H1 (cell line): Measurements from ENCODE around the gene UTP20. TPM values are rescaled to one million over a fixed set of nuclear protein-coding genes. Genes with fewer than 3 reads are reported as not detected.

Source experiments
- CTCF ChIA-PET: fragments of 300-600 bp; sonication (Branson Sonifier 250); formaldehyde crosslinking; loops from one replicate; lab custom pipeline; 2021; ENCODE audit not compliant: partially characterized antibody; lab: Charles Lee
- POLR2A ChIA-PET: fragments of 300-600 bp; sonication (Branson Sonifier 250); formaldehyde crosslinking; loops from one replicate; lab custom pipeline; 2021; ENCODE audit warnings: inconsistent platforms; ENCODE audit not compliant: partially characterized antibody; lab: Charles Lee
- DNase-seq, 2 experiments: peaks; one replicate each; pipeline versions ENCODE4 v3.0.0 to v3.0.0-alpha.2; 2010 to 2022; ENCODE audit warnings: low spot score in 2 of 2, low read depth in 1 of 2, mixed read lengths in 1 of 2
- FAIRE-seq: peaks from 2 replicates; lab custom pipeline; 2011; peaks lifted over from hg19 to GRCh38; lab: Jason Lieb, UNC
- H2AFZ ChIP-seq: 2 replicates; pipeline ENCODE4 v1.8.1; 2012; ENCODE audit warnings: low read length, inconsistent platforms
- H2AK5ac ChIP-seq: 2 replicates; pipeline ENCODE4 v1.6.1; 2013; ENCODE audit warnings: low read depth, low read length
- H2BK120ac ChIP-seq: replicated peaks from 2 replicates; pipeline ENCODE3; 2013; ENCODE audit warnings: low read depth, low read length, inconsistent platforms
- H2BK12ac ChIP-seq: 2 replicates; pipeline ENCODE4 v1.6.1; 2013; ENCODE audit warnings: low read depth, low read length
- H2BK15ac ChIP-seq: 2 replicates; pipeline ENCODE4 v1.6.1; 2013; ENCODE audit warnings: low read length
- H2BK20ac ChIP-seq: 2 replicates; pipeline ENCODE4 v1.6.1; 2013; ENCODE audit warnings: low read length
- H2BK5ac ChIP-seq: 2 replicates; pipeline ENCODE4 v1.6.1; 2013; ENCODE audit warnings: low read depth, low read length
- H3K14ac ChIP-seq: 2 replicates; pipeline ENCODE4 v1.6.1; 2013; ENCODE audit warnings: inconsistent platforms; ENCODE audit not compliant: insufficient read length
- H3K18ac ChIP-seq: 2 replicates; pipeline ENCODE4 v1.6.1; 2013; ENCODE audit warnings: low read length; ENCODE audit errors: extremely low read depth
- H3K23ac ChIP-seq: 2 replicates; pipeline ENCODE4 v1.6.1; 2013; ENCODE audit warnings: inconsistent platforms; ENCODE audit not compliant: insufficient read length
- H3K23me2 ChIP-seq: 2 replicates; pipeline ENCODE4 v1.6.1; 2013; ENCODE audit warnings: low read depth, low read length
- H3K27ac ChIP-seq: 2 replicates; pipeline ENCODE4 v1.6.1; 2011; ENCODE audit warnings: low read depth, low read length, inconsistent platforms
- H3K27me3 ChIP-seq, 4 experiments: replicated peaks in 1 of 4; 1 replicate in 1 of 4; 2 replicates in 3 of 4; pipeline versions ENCODE4 v1.6.1 to v1.8.1; 2011 to 2013; ENCODE audit warnings: low read length in 3 of 4, mild to moderate bottlenecking in 3 of 4, inconsistent platforms in 2 of 4, mixed read lengths in 2 of 4, moderate library complexity in 1 of 4; ENCODE audit not compliant: control insufficient read depth in 3 of 4, insufficient read depth in 3 of 4; ENCODE audit errors: extremely low read depth in 1 of 4
- H3K36me3 ChIP-seq, 4 experiments: 2 replicates each; pipeline versions ENCODE4 v1.6.1 to v1.8.1; 2011 to 2013; ENCODE audit warnings: mild to moderate bottlenecking in 4 of 4, low read length in 3 of 4, moderate library complexity in 2 of 4, control low read depth in 1 of 4, inconsistent platforms in 1 of 4; ENCODE audit not compliant: insufficient read depth in 4 of 4, control insufficient read depth in 2 of 4
- H3K4ac ChIP-seq: replicated peaks from 2 replicates; pipeline ENCODE3; 2013; ENCODE audit warnings: low read length, low read depth, mixed read lengths, inconsistent platforms; ENCODE audit not compliant: insufficient read length
- H3K4me1 ChIP-seq, 4 experiments: replicated peaks in 1 of 4; 1 replicate in 1 of 4; 2 replicates in 3 of 4; pipeline versions ENCODE4 v1.6.1 to v1.8.1; 2011 to 2013; ENCODE audit warnings: low read length in 3 of 4, inconsistent platforms in 2 of 4, mixed read lengths in 1 of 4; ENCODE audit not compliant: insufficient read depth in 4 of 4, control insufficient read depth in 3 of 4
- H3K4me2 ChIP-seq, 2 experiments: 2 replicates each; pipeline versions ENCODE4 v1.6.1 to v1.8.1; 2011 to 2013; ENCODE audit warnings: low read depth in 2 of 2, low read length in 2 of 2, control low read depth in 1 of 2, inconsistent platforms in 1 of 2, mild to moderate bottlenecking in 1 of 2; ENCODE audit not compliant: insufficient read depth in 1 of 2
- H3K4me3 ChIP-seq, 4 experiments: fragments of 200-600, 300-600 bp in 1 of 4; sonication (generic), shearing (Covaris generic), sonication (Bioruptor Twin) in 1 of 4; 2 replicates each; pipeline versions ENCODE4 v1.5.1 to v1.8.1; 2011 to 2016; ENCODE audit warnings: low read length in 4 of 4, low read depth in 3 of 4, control low read depth in 2 of 4, inconsistent platforms in 2 of 4, mild to moderate bottlenecking in 2 of 4, mixed read lengths in 1 of 4, moderate library complexity in 1 of 4; ENCODE audit not compliant: insufficient read depth in 2 of 4; ENCODE audit errors: extremely low read depth in 1 of 4
- H3K56ac ChIP-seq: replicated peaks from 2 replicates; pipeline ENCODE3; 2013; ENCODE audit warnings: low read depth, mild to moderate bottlenecking, mixed read lengths, low read length, inconsistent platforms; ENCODE audit not compliant: insufficient read length
- H3K79me1 ChIP-seq: 2 replicates; pipeline ENCODE4 v1.6.1; 2013; ENCODE audit warnings: low read depth, low read length, control low read depth
- H3K79me2 ChIP-seq, 2 experiments: 2 replicates each; pipeline versions ENCODE4 v1.6.1 to v1.8.1; 2012 to 2013; ENCODE audit warnings: low read length in 2 of 2, mild to moderate bottlenecking in 2 of 2, inconsistent platforms in 1 of 2; ENCODE audit not compliant: insufficient read depth in 2 of 2, control insufficient read depth in 1 of 2
- H3K9ac ChIP-seq, 4 experiments: replicated peaks in 1 of 4; 1 replicate in 1 of 4; 2 replicates in 3 of 4; pipeline versions ENCODE4 v1.6.1 to v1.8.1; 2011 to 2013; ENCODE audit warnings: low read depth in 3 of 4, low read length in 3 of 4, control low read depth in 2 of 4, mild to moderate bottlenecking in 2 of 4, moderate library complexity in 2 of 4, inconsistent platforms in 1 of 4; ENCODE audit errors: extremely low read depth in 1 of 4
- H3K9me3 ChIP-seq, 2 experiments: 2 replicates each; pipeline versions ENCODE4 v1.6.1 to v1.8.1; 2012 to 2013; ENCODE audit warnings: mild to moderate bottlenecking in 2 of 2, moderate library complexity in 2 of 2, control low read depth in 1 of 2, inconsistent platforms in 1 of 2, low read depth in 1 of 2, low read length in 1 of 2, mixed read lengths in 1 of 2; ENCODE audit not compliant: insufficient read depth in 2 of 2
- H4K20me1 ChIP-seq, 2 experiments: replicated peaks in 1 of 2; 2 replicates each; pipeline versions ENCODE3 to v1.8.1; 2011 to 2013; ENCODE audit warnings: inconsistent platforms in 2 of 2, low read length in 2 of 2, mild to moderate bottlenecking in 1 of 2; ENCODE audit not compliant: insufficient read depth in 2 of 2, control insufficient read depth in 1 of 2
- H4K5ac ChIP-seq: 2 replicates; pipeline ENCODE4 v1.6.1; 2013; ENCODE audit warnings: low read length, low read depth, mixed read lengths, inconsistent platforms; ENCODE audit not compliant: insufficient read length
- H4K8ac ChIP-seq: 2 replicates; pipeline ENCODE4 v1.8.0; 2013; ENCODE audit warnings: mild to moderate bottlenecking, moderate library complexity, low read length, inconsistent platforms; ENCODE audit not compliant: insufficient read depth; ENCODE audit errors: extremely low read depth
- H4K91ac ChIP-seq: replicated peaks from 2 replicates; pipeline ENCODE3; 2013; ENCODE audit warnings: low read length, mixed read lengths, inconsistent platforms; ENCODE audit not compliant: insufficient read length
- EZH2 ChIP-seq: fragments of 200-600 bp; sonication (generic); IDR thresholded peaks from 2 replicates; pipeline ENCODE4 v1.7.1; 2012; ENCODE audit warnings: low read depth, mild to moderate bottlenecking, moderate library complexity, low read length, inconsistent platforms; ENCODE audit not compliant: severe bottlenecking
- JUND ChIP-seq: IDR thresholded peaks from 2 replicates; pipeline ENCODE4 v1.6.1; 2011; ENCODE audit warnings: mild to moderate bottlenecking, improper control_type of control experiment, low read length
- TEAD4 ChIP-seq: IDR thresholded peaks from 2 replicates; pipeline ENCODE4 v1.6.1; 2012; ENCODE audit warnings: low read depth, low read length, inconsistent platforms, mixed read lengths
- WGBS, 2 experiments: shearing (Covaris generic) in 1 of 2; methylation state at CpG; one replicate each; pipeline versions ENCODE4 v1.1.6 to v1.1.7; 2013 to 2015; ENCODE audit warnings: low lambda C conversion rate in 2 of 2, mixed read lengths in 2 of 2, inconsistent platforms in 1 of 2, low coverage in 1 of 2, missing lambda C conversion rate in 1 of 2; ENCODE audit not compliant: insufficient replicate concordance in 2 of 2, insufficient coverage in 1 of 2, insufficient read length in 1 of 2; ENCODE audit errors: extremely low coverage in 1 of 2, missing lambda C conversion rate in 1 of 2; 5-methylcytosine and 5-hydroxymethylcytosine counted together
- polyA plus RNA-seq, 7 experiments: library from polyadenylated mRNA; depleted of rRNA in 3 of 7; stranded (reverse) in 5 of 7; unstranded in 2 of 7; fragments of >200 nt in 5 of 7; fragments of 200-250 nt in 2 of 7; gene quantifications; 1 replicate in 5 of 7; 2 replicates in 1 of 7; 4 replicates in 1 of 7; pipeline versions ENCODE4 v1.2.1 to v1.2.3, GENCODE V29; 2011 to 2013; ENCODE audit warnings: missing spikeins in 2 of 7, mixed read lengths in 2 of 7
- total RNA-seq: library from RNA; stranded (reverse); fragmentation: NEBNext Ultra II Directional; extraction: Animal tissue kit (Norgen Biotek cat#: 25700); gene quantifications from 2 replicates; pipeline ENCODE4 v1.2.1, GENCODE V29; 2021

The UTP20 gene
- total and polyA plus RNA-seq, 2 of the 8 experiments (the other 6 are each of a cell fraction or from before 2014, with no cell fraction given): 8.5 to 48.4 TPM

GRCh38 chr12:101430456-101430855 is 150.6 kb downstream of the UTP20 start:
- H3K23me2 ChIP-seq: no peaks in the 10 kb centered on the region
- CTCF ChIA-PET: interaction anchor here (0.9 to 1.9 kb wide), 3 partner anchors 239 to 410 kb away, joined by 3 read pairs; no protein-coding TSS in a partner anchor
- no peak overlapping the region for H3K9ac ChIP-seq
- no peak overlapping the region for H3K18ac ChIP-seq
- no peaks in the 10 kb centered on the region for H3K36me3 ChIP-seq
- DNase-seq: no peak
- no peak overlapping the region for H3K4me2 ChIP-seq
- H2BK5ac ChIP-seq: no peak overlapping the region
- H4K91ac ChIP-seq: no peak overlapping the region
- H3K4ac ChIP-seq: no peak overlapping the region
- no peak overlapping the region for H4K5ac ChIP-seq
- H2BK20ac ChIP-seq: no peak overlapping the region
- H2BK12ac ChIP-seq: no peak overlapping the region
- no peak for FAIRE-seq
- H3K4me3 ChIP-seq: no peak overlapping the region
- no peaks in the 10 kb centered on the region for H4K20me1 ChIP-seq
- H2AK5ac ChIP-seq: no peak overlapping the region
- H3K23ac ChIP-seq: no peak overlapping the region
- no peak overlapping the region for H2AFZ ChIP-seq
- no peak overlapping the region for H2BK15ac ChIP-seq
- H4K8ac ChIP-seq: no peak overlapping the region
- H2BK120ac ChIP-seq: no peak overlapping the region
- no peaks in the 10 kb centered on the region for H3K9me3 ChIP-seq
- H3K27me3 ChIP-seq: no peaks in the 10 kb centered on the region
- H3K56ac ChIP-seq: no peak overlapping the region
- no peaks in the 10 kb centered on the region for H3K4me1 ChIP-seq
- no peak overlapping the region for H3K27ac ChIP-seq
- POLR2A ChIA-PET: no interaction called here
- no peaks in the 10 kb centered on the region for H3K79me1 ChIP-seq
- H3K79me2 ChIP-seq: no peaks in the 10 kb centered on the region
- no peak overlapping the region for H3K14ac ChIP-seq
- 82% methylated on average over 2 of the region's 2 CpGs; no CpG with 5 or more reads in 1 of the 2 experiments for WGBS, 2 experiments
- TF ChIP-seq JUND (no peak), EZH2 (no peak), TEAD4 (no peak)
